HG03558 (cell line): ENCODE measurements around the gene PRDX5.

Experiments used
- ATAC-seq: cut with Tn5 transposase; IDR thresholded peaks from one replicate; pipeline ENCODE4 v1.9.1; 2021; ENCODE audit warnings: moderate number of reproducible peaks; ENCODE audit not compliant: unreplicated experiment; ENCODE audit errors: extremely low read depth

PRDX5 gene

GRCh38 chr11:64289002-64289564, 28.8 kb upstream of the PRDX5 start:
- ATAC-seq, result no peak

DNA sequence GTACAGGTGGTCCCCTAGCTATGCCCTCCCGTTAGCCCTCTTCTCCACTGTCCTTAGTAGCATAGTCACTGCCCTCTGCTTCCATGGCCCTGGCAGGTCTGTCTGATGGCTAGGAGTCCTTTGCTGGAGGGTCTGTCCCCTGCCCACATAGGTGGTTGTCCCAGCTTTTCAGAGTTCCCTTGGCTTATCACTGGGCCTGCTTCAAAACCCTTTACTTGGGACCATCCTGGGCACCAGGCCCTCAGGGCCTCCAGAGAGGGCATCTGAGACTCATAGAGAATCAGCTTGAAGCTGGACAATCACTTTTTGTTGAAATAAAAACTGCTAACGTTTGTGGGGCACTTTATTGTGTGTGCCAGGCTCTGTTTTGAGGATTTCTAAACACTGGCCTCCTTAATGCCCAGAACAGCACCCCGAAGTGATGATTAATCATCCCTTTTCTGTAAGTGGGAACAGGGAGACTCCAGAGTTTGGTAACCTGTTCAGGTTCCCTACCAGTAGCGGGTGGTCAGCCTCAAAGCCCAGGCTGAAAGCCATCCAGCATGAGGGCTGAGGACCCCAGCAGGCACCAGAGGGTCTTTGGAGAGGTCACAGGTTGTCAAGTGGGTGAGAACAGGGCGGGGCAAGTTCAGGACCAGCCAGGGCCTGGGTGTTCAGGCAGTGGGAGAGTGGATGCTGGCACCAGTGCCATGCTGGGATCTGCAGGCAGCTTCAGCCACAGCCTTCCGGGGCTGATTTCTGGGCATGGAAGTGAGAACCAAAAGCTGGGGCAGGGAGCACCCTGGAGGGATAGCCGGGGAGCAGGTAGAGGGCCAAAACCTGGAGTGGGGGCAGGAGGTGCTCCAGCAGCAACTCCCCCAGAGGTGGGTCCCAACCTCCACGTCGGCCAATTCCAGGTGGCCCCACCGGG, 27.3 kb upstream of the PRDX5 start:
- ATAC-seq, result no peak

GRCh38 chr11:64291262-64291751, 26.6 kb upstream of the PRDX5 start, which contains the start of gene KCNK4:
Gene KCNK4, plus strand, starts transcription at chr11:64291302. Its CDS starts 1,717 bp downstream, at chr11:64293019.
- no peak for ATAC-seq

DNA sequence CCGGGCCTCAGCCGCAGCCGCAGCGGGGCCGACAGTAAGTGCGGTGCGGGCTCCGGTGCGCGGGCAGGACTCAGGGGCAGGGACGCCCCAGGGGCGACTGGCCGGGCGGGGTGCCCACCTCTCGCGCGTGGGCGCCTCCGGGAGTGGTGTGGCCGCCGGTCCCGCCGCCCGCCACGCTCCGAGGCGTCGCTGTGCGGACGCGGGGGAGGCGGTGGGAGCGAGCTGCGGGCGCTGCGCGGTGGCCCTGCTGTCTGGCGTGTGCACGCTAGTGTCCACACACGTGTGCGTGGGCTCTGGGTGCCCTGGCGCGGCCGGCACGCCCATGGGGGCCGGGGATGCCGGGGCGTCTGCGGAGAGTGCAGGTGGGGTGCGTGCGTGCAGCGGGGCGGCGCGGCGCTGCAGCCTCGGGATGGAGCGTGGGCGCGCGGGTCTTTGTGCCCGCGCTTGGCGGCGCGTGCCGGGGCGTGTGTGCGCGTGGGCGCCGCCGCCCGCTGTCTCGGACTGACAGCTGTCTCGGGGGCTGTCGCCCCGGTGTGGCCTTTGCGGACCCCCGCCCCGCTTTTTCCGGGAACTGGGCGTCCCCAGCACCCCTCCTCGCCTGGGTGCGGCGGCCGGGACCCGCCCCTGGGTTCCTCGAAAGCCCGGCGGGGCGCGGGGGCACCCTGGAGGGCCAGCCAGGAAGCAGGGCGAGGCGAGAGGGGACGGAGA, 26.0 kb upstream of the PRDX5 start:
- no peak for ATAC-seq

GRCh38 chr11:64292460-64293254, 25.3 kb upstream of the PRDX5 start:
- ATAC-seq, result no peak

DNA sequence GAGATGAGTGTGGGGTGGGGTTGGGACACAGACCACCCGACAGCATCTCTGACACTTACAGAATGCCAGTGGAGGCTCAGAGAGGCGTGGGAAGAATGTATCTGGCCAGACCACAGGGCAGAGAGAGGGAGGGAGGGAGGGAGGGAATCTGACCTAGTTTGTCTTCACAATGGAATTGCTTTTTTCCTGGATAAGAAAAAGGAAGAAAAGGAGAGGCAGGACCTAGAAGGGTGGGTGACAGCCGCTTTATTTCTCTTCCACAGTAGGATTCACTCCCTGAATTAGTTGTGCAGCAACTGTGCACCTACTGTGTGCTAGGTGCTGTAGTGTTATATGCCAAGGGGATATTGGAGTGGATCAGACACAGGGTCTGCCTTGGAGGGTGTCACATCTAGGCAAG, 23.1 kb upstream of the PRDX5 start:
- ATAC-seq, result no peak

- no peak for ATAC-seq
These were observed 22.2 kb upstream of the PRDX5 start for GRCh38 chr11:64295760-64296159.

- no peak for ATAC-seq
These were observed 21.7 kb upstream of the PRDX5 start for GRCh38 chr11:64296236-64296635.

GRCh38 chr11:64296830-64297698, 20.9 kb upstream of the PRDX5 start:
- no peak for ATAC-seq

DNA sequence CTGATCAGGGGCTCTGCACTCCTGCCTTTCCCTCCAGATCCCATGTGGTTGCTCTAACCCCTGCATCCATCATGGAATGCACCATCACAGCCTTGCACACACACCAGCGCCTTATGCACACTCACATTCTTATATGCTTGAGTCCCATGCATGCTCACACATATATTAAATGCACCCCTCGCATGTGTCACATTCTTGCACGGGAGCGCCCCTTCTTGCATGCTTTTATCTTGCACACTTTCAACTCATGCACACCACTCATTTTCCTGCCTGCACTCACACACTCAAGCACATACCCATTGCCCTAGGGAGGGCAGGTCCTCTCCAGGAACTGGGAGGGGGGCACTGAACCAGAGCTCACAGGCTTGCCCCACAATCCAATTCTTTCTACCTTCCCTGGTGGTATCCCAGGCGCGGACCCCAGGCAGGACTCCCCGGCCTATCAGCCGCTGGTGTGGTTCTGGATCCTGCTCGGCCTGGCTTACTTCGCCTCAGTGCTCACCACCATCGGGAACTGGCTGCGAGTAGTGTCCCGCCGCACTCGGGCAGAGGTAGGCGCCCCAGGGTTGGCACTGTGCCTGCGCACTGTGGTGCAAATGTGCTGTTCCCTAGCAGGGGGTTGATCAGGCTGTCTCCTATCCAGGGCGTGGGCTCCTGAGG, 20.1 kb upstream of the PRDX5 start:
- ATAC-seq, result no peak

- ATAC-seq, result no peak
These were observed 18.7 kb upstream of the PRDX5 start for GRCh38 chr11:64298966-64299846.

GRCh38 chr11:64299847-64300648, 17.9 kb upstream of the PRDX5 start, which contains the start of gene CATSPERZ:
Gene CATSPERZ, plus strand, starts transcription at chr11:64300358. Its CDS starts 53 bp downstream, at chr11:64300411.
- ATAC-seq, result no peak

DNA sequence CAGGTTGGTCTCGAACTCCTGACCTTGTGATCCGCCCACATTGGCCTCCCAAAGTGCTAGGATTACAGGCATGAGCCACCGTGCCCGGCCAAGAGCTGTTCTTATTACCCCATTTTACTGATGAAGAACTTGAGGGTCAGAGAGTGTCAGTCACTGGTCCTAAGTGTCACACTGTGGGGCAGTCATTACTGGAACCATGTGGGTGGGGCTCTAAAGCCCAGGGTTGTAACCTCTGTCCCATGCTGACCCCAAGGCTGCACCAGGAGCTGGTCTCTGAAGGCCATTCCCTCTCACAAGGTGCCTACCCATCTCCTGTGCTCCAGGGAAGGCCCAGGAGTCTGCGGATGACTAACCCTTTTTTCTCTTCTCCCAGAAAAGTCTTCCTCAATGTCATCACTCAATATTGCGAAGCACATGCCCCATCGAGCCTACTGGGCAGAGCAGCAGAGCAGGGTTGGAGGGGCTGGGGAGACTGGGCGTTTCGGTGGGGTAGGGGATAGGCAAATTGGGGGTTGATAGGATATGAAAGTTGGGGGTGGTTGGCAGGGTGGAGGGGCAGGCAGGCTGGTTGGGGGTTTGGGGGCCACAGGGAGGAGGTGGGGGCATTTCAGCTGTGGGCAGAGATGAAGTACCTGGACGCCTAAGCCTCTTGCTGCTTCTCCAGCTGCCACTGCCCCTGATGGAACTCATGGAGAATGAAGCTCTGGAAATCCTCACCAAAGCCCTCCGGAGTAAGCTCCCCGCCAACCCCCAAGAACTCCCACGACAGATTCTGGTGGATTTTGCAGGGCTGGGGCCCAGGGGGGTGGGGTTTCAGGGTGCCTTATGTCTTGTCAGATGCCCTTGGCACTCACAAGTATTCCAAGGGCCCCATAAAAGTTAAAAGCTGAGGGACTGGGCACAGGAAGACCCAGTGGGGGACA, 14.6 kb upstream of the PRDX5 start:
- ATAC-seq, result no peak

GRCh38 chr11:64304032-64304315, 13.9 kb upstream of the PRDX5 start:
- no peak for ATAC-seq

- ATAC-seq, result no peak
These were observed 13.4 kb upstream of the PRDX5 start for GRCh38 chr11:64304316-64305072.
